Breast epithelium (tissue), 3 donors: ENCODE data around the gene FOLR2.

Experiments used
- CTCF ChIP-seq, 3 donors: fragments of 450-650 bp; IDR thresholded peaks; one replicate each; pipeline ENCODE4 v1.5.1; 2016 to 2017; ENCODE audit warnings: antibody characterized with exemption in 3 of 3, mild to moderate bottlenecking in 3 of 3, moderate library complexity in 3 of 3
- POLR2A ChIP-seq: fragments of 450-650 bp; IDR thresholded peaks from one replicate; pipeline ENCODE4 v1.6.1; 2016; ENCODE audit warnings: antibody characterized with exemption, mild to moderate bottlenecking, moderate library complexity

- no peak for TF ChIP-seq CTCF (IDR thresholded peaks at IDR 0.05)
- no peak for TF ChIP-seq POLR2A
Observed at GRCh38 chr11:72221386-72222075, 4.9 kb downstream of the FOLR2 start.
